Measurements from ENCODE around the gene MARVELD1. TPM values are rescaled to one million over a fixed set of nuclear protein-coding genes. Genes with fewer than 3 reads are reported as not detected.

MARVELD1 gene
- total and polyA plus RNA-seq, 2 of the 8 experiments (the other 6 are each of a cell fraction or from before 2014, with no cell fraction given): 28.1 to 37.3 TPM

DNA sequence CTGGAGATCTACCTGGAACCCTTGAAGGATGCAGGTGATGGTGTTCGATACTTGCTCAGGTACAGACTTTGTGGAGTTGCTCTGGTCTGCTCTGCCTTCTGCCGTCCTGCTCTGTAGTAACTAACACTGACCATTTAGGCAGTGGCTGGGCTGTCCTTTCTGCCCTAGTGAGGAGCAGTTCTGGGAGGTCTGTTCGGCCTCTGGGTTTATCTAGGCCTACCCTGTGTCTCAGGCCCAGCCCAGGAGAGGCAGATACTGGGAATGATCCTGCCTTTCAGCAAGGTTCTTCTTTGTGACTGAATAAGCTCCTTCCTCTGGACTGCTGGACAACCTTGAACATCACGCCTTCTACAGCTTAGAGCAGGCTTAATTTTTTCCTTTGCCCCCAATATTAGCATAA lies 25.1 kb downstream of the MARVELD1 start:
- no peak overlapping the region for H3K18ac ChIP-seq (ENCODE audit: extremely low read depth, low read length)
- POLR2A ChIA-PET (ENCODE audit: partially characterized antibody): interaction anchor here (0.7 to 1.0 kb wide), 3 partner anchors 24 to 49 kb away, joined by 4 to 5 read pairs (median 4); no protein-coding TSS in a partner anchor
- CTCF ChIA-PET (ENCODE audit: partially characterized antibody): interaction anchor here (0.7 to 1.2 kb wide), 4 partner anchors 28 to 570 kb away, joined by 3 to 6 read pairs (median 3); no protein-coding TSS in a partner anchor
- H2AK5ac ChIP-seq (ENCODE audit: low read depth, low read length): no peak overlapping the region
- no peak overlapping the region for H2BK12ac ChIP-seq (ENCODE audit: low read depth, low read length)
- whole genome bisulfite sequencing, 2 experiments (ENCODE audit: extremely low coverage in 1 of 2, insufficient coverage in 1 of 2, insufficient read length in 1 of 2, insufficient replicate concordance in 2 of 2, low coverage in 1 of 2, low lambda C conversion rate in 2 of 2, missing lambda C conversion rate in 1 of 2): 91% methylated on average over 4 of the region's 4 CpGs; no CpG with 5 or more reads in 1 of the 2 experiments
- DNase-seq (ENCODE audit: low read depth in 1 of 2, low spot score in 2 of 2) (no peak), FAIRE-seq (no peak)
- no peak overlapping the region for H3K27ac ChIP-seq (ENCODE audit: low read depth, low read length)
- peaks cover 6 to 34% (median 15%) of the 10 kb centered on the region in 4 experiments; a peak in 6 of 8 replicates for H3K36me3 ChIP-seq (ENCODE audit: control insufficient read depth in 2 of 4, insufficient read depth in 4 of 4, low read length in 3 of 4)
- H3K14ac ChIP-seq (ENCODE audit: insufficient read length): no peak overlapping the region
- no peak overlapping the region for H4K91ac ChIP-seq (replicated peaks; ENCODE audit: insufficient read length, low read length)
- no peak overlapping the region for H2BK5ac ChIP-seq (ENCODE audit: low read depth, low read length)
- no peak overlapping the region for H2BK15ac ChIP-seq (ENCODE audit: low read length)
- H3K4ac ChIP-seq (replicated peaks; ENCODE audit: insufficient read length, low read depth, low read length): no peak overlapping the region
- H4K20me1 ChIP-seq (replicated peaks in 1 of 2; ENCODE audit: control insufficient read depth in 1 of 2, insufficient read depth in 2 of 2, low read length in 2 of 2): peaks cover 4 to 13% of the 10 kb centered on the region in 2 experiments
- peaks cover 13% of the 10 kb centered on the region for H3K79me1 ChIP-seq (ENCODE audit: low read depth, low read length)
- no peak overlapping the region for H3K23ac ChIP-seq (ENCODE audit: insufficient read length)
- peak overlapping the region; percentile 94 to 98; a peak in 3 of 4 replicates for H3K4me2 ChIP-seq (ENCODE audit: insufficient read depth in 1 of 2, low read depth in 2 of 2, low read length in 2 of 2)
- H3K79me2 ChIP-seq (ENCODE audit: control insufficient read depth in 1 of 2, insufficient read depth in 2 of 2, low read length in 2 of 2): peaks cover 4 to 36% of the 10 kb centered on the region in 2 experiments; a peak in 3 of 4 replicates
- H2BK120ac ChIP-seq (replicated peaks; ENCODE audit: low read depth, low read length): no peak overlapping the region
- no peak overlapping the region for H4K8ac ChIP-seq (ENCODE audit: extremely low read depth, insufficient read depth, low read length)
- peaks cover 0 to 6% (median 3%) of the 10 kb centered on the region in 4 experiments; a peak in 5 of 7 replicates for H3K4me1 ChIP-seq (replicated peaks in 1 of 4; ENCODE audit: control insufficient read depth in 3 of 4, insufficient read depth in 4 of 4, low read length in 3 of 4)
- no peak overlapping the region for H2BK20ac ChIP-seq (ENCODE audit: low read length)
- no peak overlapping the region for H3K9ac ChIP-seq (replicated peaks in 1 of 4; ENCODE audit: extremely low read depth in 1 of 4, low read depth in 3 of 4, low read length in 3 of 4)
- no peak overlapping the region for H4K5ac ChIP-seq (ENCODE audit: insufficient read length, low read depth, low read length)
- H3K27me3 ChIP-seq (replicated peaks in 1 of 4; ENCODE audit: control insufficient read depth in 3 of 4, extremely low read depth in 1 of 4, insufficient read depth in 3 of 4, low read length in 3 of 4): peaks cover 12 to 21% (median 17%) of the 10 kb centered on the region in 4 experiments
- H3K4me3 ChIP-seq (ENCODE audit: extremely low read depth in 1 of 4, insufficient read depth in 2 of 4, low read depth in 3 of 4, low read length in 4 of 4): peak overlapping the region in 2 of 4 experiments; percentile 87 to 91; a peak in 2 of 8 replicates
- H3K56ac ChIP-seq (replicated peaks; ENCODE audit: insufficient read length, low read depth, low read length): no peak overlapping the region
- H3K9me3 ChIP-seq (ENCODE audit: insufficient read depth in 2 of 2, low read depth in 1 of 2, low read length in 1 of 2): peaks cover 6 to 7% of the 10 kb centered on the region in 2 experiments
- H2AFZ ChIP-seq (ENCODE audit: low read length): no peak overlapping the region
- peaks cover 12% of the 10 kb centered on the region for H3K23me2 ChIP-seq (ENCODE audit: low read depth, low read length)
